Heart left ventricle (tissue), 13 donors: Measurements from ENCODE around the gene MFSD2A.

Experiments used
- POLR2A ChIP-seq, 2 donors: fragments of 450-650 bp; IDR thresholded peaks; one replicate each; pipeline ENCODE4 v1.6.1; 2017; ENCODE audit warnings: antibody characterized with exemption in 2 of 2, mild to moderate bottlenecking in 2 of 2, moderate library complexity in 2 of 2
- TF ChIP-seq, protein P1 (sequence below), 12 donors: fragments of 200-600 bp; sonication (generic) in 4 of 12; IDR thresholded peaks; one replicate each; pipeline versions ENCODE4 v1.5.0 to v1.8.0; 2018 to 2022; ENCODE audit warnings: antibody characterized with exemption in 12 of 12, mild to moderate bottlenecking in 5 of 12
- donor health status: ischemic (EF 13 %, LVEDD 7.1; RV severe dilation, severe dysfunction).
- donor health status: DM: no; HTN: yes; CAD: no.
- donor health status: DM: no; HTN: no; CAD: no.
- donor health status: ischemic (EF 25% LVEDD 6.9; RV normal size, moderate dysfunction).
- donor health status: ischemic (EF 25% LVEDD 5.7; RV mildly dilated, moderate dysfunction).
- donor health status: ischemic (EF 35%, LVEDD 5.7; RV mildly dilated, moderate dysfunction).
- donor health status: nonischemic (EF 11% LVEDD 7.7; RV severe dilation, severe dysfunction).
- donor health status: DM: yes; HTN: yes; CAD: no.
- donor health status: PGD.
- donor health status: ischemic (EF 29% LVEDD 5.4; RV normal size, mild dysfunction).
- donor health status: nonischemic (EF 23%, LVEDD 6.1; RV moderate dilation, normal function).

GRCh38 chr1:39971138-39971537, 16.2 kb downstream of the MFSD2A start:
- TF ChIP-seq, protein P1, sequence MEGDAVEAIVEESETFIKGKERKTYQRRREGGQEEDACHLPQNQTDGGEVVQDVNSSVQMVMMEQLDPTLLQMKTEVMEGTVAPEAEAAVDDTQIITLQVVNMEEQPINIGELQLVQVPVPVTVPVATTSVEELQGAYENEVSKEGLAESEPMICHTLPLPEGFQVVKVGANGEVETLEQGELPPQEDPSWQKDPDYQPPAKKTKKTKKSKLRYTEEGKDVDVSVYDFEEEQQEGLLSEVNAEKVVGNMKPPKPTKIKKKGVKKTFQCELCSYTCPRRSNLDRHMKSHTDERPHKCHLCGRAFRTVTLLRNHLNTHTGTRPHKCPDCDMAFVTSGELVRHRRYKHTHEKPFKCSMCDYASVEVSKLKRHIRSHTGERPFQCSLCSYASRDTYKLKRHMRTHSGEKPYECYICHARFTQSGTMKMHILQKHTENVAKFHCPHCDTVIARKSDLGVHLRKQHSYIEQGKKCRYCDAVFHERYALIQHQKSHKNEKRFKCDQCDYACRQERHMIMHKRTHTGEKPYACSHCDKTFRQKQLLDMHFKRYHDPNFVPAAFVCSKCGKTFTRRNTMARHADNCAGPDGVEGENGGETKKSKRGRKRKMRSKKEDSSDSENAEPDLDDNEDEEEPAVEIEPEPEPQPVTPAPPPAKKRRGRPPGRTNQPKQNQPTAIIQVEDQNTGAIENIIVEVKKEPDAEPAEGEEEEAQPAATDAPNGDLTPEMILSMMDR (IDR thresholded peaks at IDR 0.05): no peak
- TF ChIP-seq POLR2A (IDR thresholded peaks at IDR 0.05): no peak
